NCI-H2227 (cell line): ENCODE data around the gene USP10.
"Not testable (repeated sequence)": the region's sequence is repeated elsewhere in the genome, so short reads cannot be mapped to it uniquely, and the experiment has no call there.

Experiments used
- DNase-seq: peaks from one replicate; lab custom pipeline; 2025; ENCODE audit not compliant: unreplicated experiment; lab: John Stamatoyannopoulos, UW

USP10 gene

GRCh38 chr16:84673561-84673960 lies 26.2 kb upstream of the USP10 start:
- DNase-seq: no peak

- no peak for DNase-seq
Measured at GRCh38 chr16:84675423-84675822, 24.4 kb upstream of the USP10 start.

GRCh38 chr16:84675884-84676283 lies 23.9 kb upstream of the USP10 start:
- no peak for DNase-seq

- DNase-seq: no peak
Measured at GRCh38 chr16:84677017-84677803, 22.6 kb upstream of the USP10 start.

- no peak for DNase-seq
Measured at GRCh38 chr16:84677849-84678248, 22.0 kb upstream of the USP10 start.

- no peak for DNase-seq
Measured at GRCh38 chr16:84678541-84678940, 21.3 kb upstream of the USP10 start.

- no peak for DNase-seq
Measured at GRCh38 chr16:84680165-84680842, 19.5 kb upstream of the USP10 start.

- DNase-seq: no peak
Measured at GRCh38 chr16:84680843-84681629, 18.8 kb upstream of the USP10 start.

- DNase-seq: no peak
Measured at GRCh38 chr16:84683691-84684591, 15.9 kb upstream of the USP10 start.

- no peak for DNase-seq
Measured at GRCh38 chr16:84684592-84684965, 15.2 kb upstream of the USP10 start.

- DNase-seq: no peak
Measured at GRCh38 chr16:84685210-84685609, 14.6 kb upstream of the USP10 start.

- DNase-seq: no peak
Measured at GRCh38 chr16:84686707-84687298, 13.0 kb upstream of the USP10 start.

GRCh38 chr16:84687715-84688114 lies 12.1 kb upstream of the USP10 start:
- no peak for DNase-seq

GRCh38 chr16:84688163-84688562 lies 11.6 kb upstream of the USP10 start:
- not testable (repeated sequence) for DNase-seq

GRCh38 chr16:84689111-84689510 lies 10.7 kb upstream of the USP10 start:
- DNase-seq: no peak

GRCh38 chr16:84690088-84690819 lies 9.5 kb upstream of the USP10 start:
- no peak for DNase-seq

GRCh38 chr16:84692451-84693214 lies 7.2 kb upstream of the USP10 start:
- DNase-seq: no peak

GRCh38 chr16:84693869-84694268 lies 5.9 kb upstream of the USP10 start:
- not testable (repeated sequence) for DNase-seq

- DNase-seq: no peak
Measured at GRCh38 chr16:84694980-84695379, 4.8 kb upstream of the USP10 start.
